HG02885 (cell line): ENCODE results near the gene TRIM21.
"Not testable (repeated sequence)": the region's sequence is repeated elsewhere in the genome, so short reads cannot be mapped to it uniquely, and the experiment has no call there.

ENCODE experiments used
- ATAC-seq: cut with Tn5 transposase; IDR thresholded peaks from one replicate; pipeline ENCODE4 v1.9.1; 2021; ENCODE audit warnings: mild to moderate bottlenecking; ENCODE audit not compliant: unreplicated experiment, poor library complexity

The TRIM21 gene

GRCh38 chr11:4393209-4393857 lies at the start of gene TRIM21:
TRIM21 (minus strand) TSS chr11:4393702; CDS start chr11:4390409, 3,293 bp downstream.
- ATAC-seq, result peak; percentile 99

GRCh38 chr11:4441515-4441914 lies 48.0 kb upstream of the TRIM21 start:
- ATAC-seq, result no peak

GRCh38 chr11:4436411-4436810 lies 42.9 kb upstream of the TRIM21 start:
- no peak for ATAC-seq

GRCh38 chr11:4433856-4434255 lies 40.4 kb upstream of the TRIM21 start:
- ATAC-seq, result no peak

GRCh38 chr11:4430051-4430450 lies 36.5 kb upstream of the TRIM21 start:
- ATAC-seq, result no peak

- ATAC-seq, result no peak
These were observed 24.9 kb upstream of the TRIM21 start for GRCh38 chr11:4418403-4418802.

- no peak for ATAC-seq
These were observed 23.3 kb upstream of the TRIM21 start for GRCh38 chr11:4416816-4417215.

GRCh38 chr11:4416306-4416705 lies 22.8 kb upstream of the TRIM21 start:
- ATAC-seq, result no peak

- not testable (repeated sequence) for ATAC-seq
These were observed 12.7 kb upstream of the TRIM21 start for GRCh38 chr11:4406206-4406605.

- peak; percentile 24 for ATAC-seq
These were observed 339 bp upstream of the TRIM21 start for GRCh38 chr11:4393858-4394223.

GRCh38 chr11:4388221-4388620 lies 5.3 kb downstream of the TRIM21 start:
- no peak for ATAC-seq

- ATAC-seq, result no peak
These were observed 7.3 kb downstream of the TRIM21 start for GRCh38 chr11:4385978-4386740.

GRCh38 chr11:4381901-4382300 lies 11.6 kb downstream of the TRIM21 start:
- no peak for ATAC-seq

- no peak for ATAC-seq
These were observed 17.9 kb downstream of the TRIM21 start for GRCh38 chr11:4375431-4376140.

- no peak for ATAC-seq
These were observed 23.3 kb downstream of the TRIM21 start for GRCh38 chr11:4370166-4370565.

- no peak for ATAC-seq
These were observed 25.2 kb downstream of the TRIM21 start, which contains the start of gene OR52B4 for GRCh38 chr11:4368286-4368685. OR52B4 (minus strand) TSS chr11:4368386; CDS start chr11:4368295, 91 bp downstream.

GRCh38 chr11:4348142-4348541 lies 45.4 kb downstream of the TRIM21 start:
- ATAC-seq, result not testable (repeated sequence)

GRCh38 chr11:4345366-4345765 lies 48.1 kb downstream of the TRIM21 start:
- ATAC-seq, result not testable (repeated sequence)
